Measurements from ENCODE around the gene FRMD1. TPM values are rescaled to one million over a fixed set of nuclear protein-coding genes. Genes with fewer than 3 reads are reported as not detected.

The FRMD1 gene
- total RNA-seq, 1 donor: under 0.01 TPM

DNA sequence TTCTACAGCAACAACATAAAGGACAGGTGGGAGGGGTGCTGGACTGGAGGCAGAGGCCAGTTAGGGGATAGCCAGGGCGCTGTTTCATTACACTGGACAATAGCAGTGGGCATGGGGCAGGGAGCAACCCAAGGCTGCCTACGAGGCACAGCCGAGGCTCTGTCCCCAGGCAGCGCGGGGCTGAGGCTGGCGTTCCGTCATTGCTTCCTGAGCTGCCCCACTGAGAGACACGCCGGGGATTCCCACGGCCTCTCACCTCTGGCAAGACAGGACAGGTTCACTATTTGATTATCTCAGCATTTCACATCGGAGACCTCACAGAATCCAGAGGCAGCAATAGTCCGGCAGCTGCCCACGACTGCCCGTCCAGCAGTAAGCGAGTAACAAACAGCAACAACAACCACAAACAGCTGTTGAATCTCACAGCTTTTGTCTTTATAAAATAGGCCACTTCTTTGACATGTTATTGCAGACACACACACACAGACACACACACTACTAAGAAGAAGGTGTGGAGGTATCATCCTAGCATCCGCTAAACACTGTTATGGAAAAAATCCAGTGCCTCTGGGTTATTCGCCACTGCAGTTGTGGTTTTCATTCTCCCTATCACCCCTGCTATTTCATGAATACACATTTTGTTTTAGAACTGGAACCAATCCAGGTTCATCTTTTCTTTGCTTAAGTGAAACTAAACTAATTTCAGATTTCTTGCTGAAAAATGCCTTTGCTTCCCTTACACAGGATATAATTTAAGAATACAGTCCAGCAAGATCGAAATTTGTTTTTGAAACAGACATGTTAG is 62.1 kb downstream of the FRMD1 start:
- DNase-seq (ENCODE audit: insufficient read length, low spot score, missing footprints): no peak
- H3K27me3 ChIP-seq (ENCODE audit: insufficient read depth, low read length): peaks cover 47% of the 10 kb centered on the region
- H4K20me1 ChIP-seq (ENCODE audit: insufficient read depth, low read length): no peaks in the 10 kb centered on the region
- H3K9me3 ChIP-seq (ENCODE audit: low read depth, low read length): peaks cover 17% of the 10 kb centered on the region
- H3K4me1 ChIP-seq (ENCODE audit: insufficient read depth, low read length): peaks cover 3% of the 10 kb centered on the region
- H3K36me3 ChIP-seq (ENCODE audit: insufficient read depth, low read length): no peaks in the 10 kb centered on the region
- H3K4me2 ChIP-seq (ENCODE audit: insufficient read depth, low read length): no peak overlapping the region
- no peak overlapping the region for H3K4me3 ChIP-seq (ENCODE audit: insufficient read depth, low read length)
- H3K27ac ChIP-seq (ENCODE audit: low read depth, low read length): no peak overlapping the region
- no peaks in the 10 kb centered on the region for H3K79me2 ChIP-seq (ENCODE audit: insufficient read depth, low read length)
- H2AFZ ChIP-seq (ENCODE audit: low read length): no peak overlapping the region
- TF ChIP-seq, protein P1, sequence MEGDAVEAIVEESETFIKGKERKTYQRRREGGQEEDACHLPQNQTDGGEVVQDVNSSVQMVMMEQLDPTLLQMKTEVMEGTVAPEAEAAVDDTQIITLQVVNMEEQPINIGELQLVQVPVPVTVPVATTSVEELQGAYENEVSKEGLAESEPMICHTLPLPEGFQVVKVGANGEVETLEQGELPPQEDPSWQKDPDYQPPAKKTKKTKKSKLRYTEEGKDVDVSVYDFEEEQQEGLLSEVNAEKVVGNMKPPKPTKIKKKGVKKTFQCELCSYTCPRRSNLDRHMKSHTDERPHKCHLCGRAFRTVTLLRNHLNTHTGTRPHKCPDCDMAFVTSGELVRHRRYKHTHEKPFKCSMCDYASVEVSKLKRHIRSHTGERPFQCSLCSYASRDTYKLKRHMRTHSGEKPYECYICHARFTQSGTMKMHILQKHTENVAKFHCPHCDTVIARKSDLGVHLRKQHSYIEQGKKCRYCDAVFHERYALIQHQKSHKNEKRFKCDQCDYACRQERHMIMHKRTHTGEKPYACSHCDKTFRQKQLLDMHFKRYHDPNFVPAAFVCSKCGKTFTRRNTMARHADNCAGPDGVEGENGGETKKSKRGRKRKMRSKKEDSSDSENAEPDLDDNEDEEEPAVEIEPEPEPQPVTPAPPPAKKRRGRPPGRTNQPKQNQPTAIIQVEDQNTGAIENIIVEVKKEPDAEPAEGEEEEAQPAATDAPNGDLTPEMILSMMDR (IDR thresholded peaks at IDR 0.05; ENCODE audit: extremely low read depth, low read depth, low read length): no peak

- TF ChIP-seq, protein P1 (IDR thresholded peaks at IDR 0.05; ENCODE audit: extremely low read depth, low read depth, low read length): no peak
Measured at GRCh38 chr6:168016176-168016620, 62.8 kb downstream of the FRMD1 start.

GRCh38 chr6:168015482-168016175 is 63.4 kb downstream of the FRMD1 start:
- no peak overlapping the region for H2AFZ ChIP-seq (ENCODE audit: low read length)
- no peaks in the 10 kb centered on the region for H3K79me2 ChIP-seq (ENCODE audit: insufficient read depth, low read length)
- DNase-seq (ENCODE audit: insufficient read length, low spot score, missing footprints): no peak
- peak overlapping the region; percentile 31 for H3K4me2 ChIP-seq (ENCODE audit: insufficient read depth, low read length)
- no peaks in the 10 kb centered on the region for H3K36me3 ChIP-seq (ENCODE audit: insufficient read depth, low read length)
- H3K4me1 ChIP-seq (ENCODE audit: insufficient read depth, low read length): peaks cover 3% of the 10 kb centered on the region
- H4K20me1 ChIP-seq (ENCODE audit: insufficient read depth, low read length): no peaks in the 10 kb centered on the region
- no peak overlapping the region for H3K27ac ChIP-seq (ENCODE audit: low read depth, low read length)
- H3K9me3 ChIP-seq (ENCODE audit: low read depth, low read length): peaks cover 19% of the 10 kb centered on the region
- H3K4me3 ChIP-seq (ENCODE audit: insufficient read depth, low read length): peak overlapping the region; percentile 25
- TF ChIP-seq, protein P1 (IDR thresholded peaks at IDR 0.05; ENCODE audit: extremely low read depth, low read depth, low read length): no peak
- H3K27me3 ChIP-seq (ENCODE audit: insufficient read depth, low read length): peaks cover 47% of the 10 kb centered on the region

More at GRCh38 chr6:168016176-168016620, 62.8 kb downstream of the FRMD1 start:
- peaks cover 47% of the 10 kb centered on the region for H3K27me3 ChIP-seq (ENCODE audit: insufficient read depth, low read length)
- peak overlapping the region; percentile 25 for H3K4me3 ChIP-seq (ENCODE audit: insufficient read depth, low read length)
- no peak overlapping the region for H3K27ac ChIP-seq (ENCODE audit: low read depth, low read length)
- no peaks in the 10 kb centered on the region for H3K79me2 ChIP-seq (ENCODE audit: insufficient read depth, low read length)
- H3K9me3 ChIP-seq (ENCODE audit: low read depth, low read length): peaks cover 17% of the 10 kb centered on the region
- H2AFZ ChIP-seq (ENCODE audit: low read length): no peak overlapping the region
- H3K36me3 ChIP-seq (ENCODE audit: insufficient read depth, low read length): no peaks in the 10 kb centered on the region
- peaks cover 3% of the 10 kb centered on the region for H3K4me1 ChIP-seq (ENCODE audit: insufficient read depth, low read length)
- no peak for DNase-seq (ENCODE audit: insufficient read length, low spot score, missing footprints)
- H4K20me1 ChIP-seq (ENCODE audit: insufficient read depth, low read length): no peaks in the 10 kb centered on the region
- H3K4me2 ChIP-seq (ENCODE audit: insufficient read depth, low read length): peak overlapping the region; percentile 31

GRCh38 chr6:168015009-168015408 is 64.0 kb downstream of the FRMD1 start:
- Histone ChIP-seq H3K4me1 (ENCODE audit: insufficient read depth, low read length) (peaks cover 3% of the 10 kb centered on the region), H4K20me1 (ENCODE audit: insufficient read depth, low read length) (no peaks in the 10 kb centered on the region), H3K79me2 (ENCODE audit: insufficient read depth, low read length) (no peaks in the 10 kb centered on the region), H2AFZ (ENCODE audit: low read length) (no peak overlapping the region), H3K9me3 (ENCODE audit: low read depth, low read length) (peaks cover 21% of the 10 kb centered on the region), H3K4me2 (ENCODE audit: insufficient read depth, low read length) (no peak overlapping the region), H3K4me3 (ENCODE audit: insufficient read depth, low read length) (no peak overlapping the region), H3K27me3 (ENCODE audit: insufficient read depth, low read length) (peaks cover 41% of the 10 kb centered on the region), H3K36me3 (ENCODE audit: insufficient read depth, low read length) (no peaks in the 10 kb centered on the region), H3K27ac (ENCODE audit: low read depth, low read length) (no peak overlapping the region)
- no peak for DNase-seq (ENCODE audit: insufficient read length, low spot score, missing footprints)
- TF ChIP-seq, protein P1 (IDR thresholded peaks at IDR 0.05; ENCODE audit: extremely low read depth, low read depth, low read length): no peak

Measured in osteoblast (primary cell).